Muscle layer of colon (tissue), 2 donors: ENCODE measurements around the gene SSH2.

ENCODE experiments used
- H3K27ac ChIP-seq: one replicate; pipeline ENCODE4 v1.7.0; 2013; ENCODE audit warnings: low read depth, mild to moderate bottlenecking, low read length, moderate library complexity
- H3K27me3 ChIP-seq, 2 donors: one replicate each; pipeline ENCODE4 v1.7.0; 2013; ENCODE audit warnings: low read length in 2 of 2, mild to moderate bottlenecking in 2 of 2; ENCODE audit not compliant: insufficient read depth in 2 of 2, control insufficient read depth in 1 of 2
- H3K36me3 ChIP-seq: one replicate; pipeline ENCODE4 v1.7.0; 2013; ENCODE audit warnings: mild to moderate bottlenecking, low read length; ENCODE audit not compliant: insufficient read depth
- H3K4me1 ChIP-seq: one replicate; pipeline ENCODE4 v1.7.0; 2013; ENCODE audit warnings: mild to moderate bottlenecking, low read length; ENCODE audit not compliant: insufficient read depth
- H3K4me3 ChIP-seq, 2 donors: one replicate each; pipeline ENCODE4 v1.7.0; 2013; ENCODE audit warnings: low read length in 2 of 2, low read depth in 1 of 2, mild to moderate bottlenecking in 1 of 2, moderate library complexity in 1 of 2
- H3K9ac ChIP-seq: one replicate; pipeline ENCODE4 v1.7.0; 2013; ENCODE audit warnings: low read length
- H3K9me3 ChIP-seq: one replicate; pipeline ENCODE4 v1.7.0; 2013; ENCODE audit warnings: mild to moderate bottlenecking, low read length
- donor health status: abdominal sarcoma.
- donor health status: Adenocarcinoma of cecum.

SSH2 gene

GRCh38 chr17:29616300-29617048, 313.6 kb downstream of the SSH2 start:
- Histone ChIP-seq H3K27me3 (peaks cover 0 to 27% of the 10 kb centered on the region in 2 donors), H3K9me3 (no peaks in the 10 kb centered on the region), H3K4me3 (peak overlapping the region in 1 of 2 donors; percentile 63), H3K9ac (no peak overlapping the region), H3K4me1 (peaks cover 69% of the 10 kb centered on the region), H3K36me3 (no peaks in the 10 kb centered on the region), H3K27ac (no peak overlapping the region)

DNA sequence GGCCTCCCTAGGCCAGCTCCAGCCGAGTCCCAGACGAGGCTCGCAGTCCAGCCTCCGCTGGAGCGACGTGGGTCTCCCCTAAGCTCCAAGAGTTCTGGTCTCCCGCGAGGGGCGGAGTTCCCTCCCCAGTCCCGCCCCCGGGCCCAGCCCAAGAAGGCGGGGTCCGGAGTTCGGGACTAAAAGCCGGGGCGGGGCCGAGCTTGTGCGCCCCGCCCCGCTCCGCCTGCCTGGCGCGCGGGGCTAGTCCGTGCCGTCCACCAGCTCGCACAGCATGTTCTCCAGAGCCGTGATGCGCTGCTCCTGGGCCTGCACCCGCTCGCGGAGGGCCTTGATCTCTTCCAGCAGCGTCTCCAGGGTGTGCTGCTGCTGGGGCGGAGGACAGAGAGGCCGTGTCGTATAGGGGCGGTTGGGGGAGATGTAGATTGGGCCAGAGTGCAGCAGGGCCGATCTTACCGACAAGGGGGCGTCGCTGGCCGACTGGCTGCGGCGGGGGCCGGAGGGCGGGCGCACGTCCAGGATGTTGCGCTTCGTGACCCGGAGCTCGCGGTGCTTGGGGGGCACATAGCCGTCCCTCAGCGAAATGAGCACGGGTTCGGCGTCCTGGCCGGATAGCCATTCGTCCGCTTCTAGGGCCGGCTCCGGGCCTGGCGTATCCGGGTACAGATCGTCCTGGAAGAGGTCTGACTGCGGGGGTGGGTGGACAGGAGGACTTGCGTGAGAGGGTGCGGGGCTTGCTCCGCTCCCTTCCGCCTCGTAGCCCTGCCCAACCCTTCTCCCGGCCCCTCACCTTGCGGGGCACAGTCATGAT, 314.3 kb downstream of the SSH2 start:
- H3K9me3 ChIP-seq = no peaks in the 10 kb centered on the region
- H3K36me3 ChIP-seq = no peaks in the 10 kb centered on the region
- H3K4me3 ChIP-seq = peak overlapping the region; percentile 23 to 63
- H3K27ac ChIP-seq = peak overlapping the region; percentile 63
- peaks cover 0 to 27% of the 10 kb centered on the region in 2 donors for H3K27me3 ChIP-seq
- peaks cover 64% of the 10 kb centered on the region for H3K4me1 ChIP-seq
- no peak overlapping the region for H3K9ac ChIP-seq

DNA sequence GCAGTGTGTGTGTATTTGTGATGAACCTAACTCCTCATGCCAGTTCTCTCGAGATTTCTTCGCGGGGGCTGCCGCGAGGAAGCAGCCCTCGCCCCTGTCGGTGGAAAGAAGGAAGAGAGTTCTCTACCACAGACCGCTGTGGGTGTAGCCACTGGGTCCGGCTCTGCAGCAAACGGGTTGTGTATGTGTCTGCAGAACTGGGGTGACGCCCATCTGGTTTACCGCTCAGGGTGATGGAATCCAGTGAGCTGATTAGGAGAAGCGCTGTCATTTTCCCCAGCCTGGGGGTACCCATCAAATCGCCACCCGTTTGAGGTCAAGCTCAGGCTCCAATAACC, 315.0 kb downstream of the SSH2 start:
- peaks cover 0 to 27% of the 10 kb centered on the region in 2 donors for H3K27me3 ChIP-seq
- H3K9ac ChIP-seq = no peak overlapping the region
- H3K9me3 ChIP-seq = no peaks in the 10 kb centered on the region
- peak overlapping the region in 1 of 2 donors; percentile 63 for H3K4me3 ChIP-seq
- H3K27ac ChIP-seq = no peak overlapping the region
- H3K4me1 ChIP-seq = peaks cover 64% of the 10 kb centered on the region
- H3K36me3 ChIP-seq = no peaks in the 10 kb centered on the region

DNA sequence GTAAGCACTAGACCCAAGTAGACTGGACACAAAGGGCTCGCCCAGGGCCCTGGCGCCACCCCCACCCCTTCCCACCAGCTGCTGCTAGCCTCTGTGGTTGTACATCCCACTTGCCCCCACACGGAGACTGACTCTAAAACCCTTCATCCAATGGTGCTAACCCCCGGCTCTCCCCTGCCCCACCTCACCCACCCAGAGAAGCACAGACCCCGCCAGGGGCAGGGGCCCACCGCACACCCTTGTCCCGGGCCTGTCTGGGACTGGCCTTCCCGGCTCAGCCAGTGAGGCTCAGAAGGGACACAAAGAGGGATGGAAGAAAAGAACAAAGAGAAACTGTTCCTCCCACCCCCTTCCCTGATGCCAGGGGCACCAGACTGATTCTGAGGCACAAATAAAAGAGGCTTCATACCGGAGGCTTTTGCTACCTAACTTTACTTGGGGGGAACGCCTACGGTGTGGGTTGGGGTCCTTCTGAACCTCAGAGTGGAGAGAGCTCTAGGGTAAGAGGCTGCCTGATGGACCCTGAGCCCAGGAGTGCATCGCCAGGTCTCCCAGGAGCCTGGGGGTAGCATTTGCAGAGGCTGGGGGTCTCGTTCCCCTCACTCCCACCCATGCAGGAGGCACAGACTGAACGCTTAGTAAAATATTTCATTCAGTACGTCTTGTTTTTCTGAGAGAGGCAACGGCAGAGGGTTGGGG, 315.5 kb downstream of the SSH2 start:
- H3K9me3 ChIP-seq = no peaks in the 10 kb centered on the region
- H3K4me1 ChIP-seq = peaks cover 59% of the 10 kb centered on the region
- no peak overlapping the region for H3K9ac ChIP-seq
- peak overlapping the region in 1 of 2 donors; percentile 63 for H3K4me3 ChIP-seq
- H3K27me3 ChIP-seq = peaks cover 0 to 27% of the 10 kb centered on the region in 2 donors
- H3K36me3 ChIP-seq = no peaks in the 10 kb centered on the region
- H3K27ac ChIP-seq = no peak overlapping the region

GRCh38 chr17:29613856-29614255, 316.2 kb downstream of the SSH2 start:
- H3K27ac ChIP-seq = no peak overlapping the region
- H3K4me1 ChIP-seq = peaks cover 53% of the 10 kb centered on the region
- no peaks in the 10 kb centered on the region for H3K9me3 ChIP-seq
- H3K27me3 ChIP-seq = peaks cover 0 to 21% of the 10 kb centered on the region in 2 donors
- H3K9ac ChIP-seq = no peak overlapping the region
- H3K36me3 ChIP-seq = no peaks in the 10 kb centered on the region
- H3K4me3 ChIP-seq = peak overlapping the region; percentile 14 to 58

- no peak overlapping the region for H3K9ac ChIP-seq
- peak overlapping the region; percentile 20 to 58 for H3K4me3 ChIP-seq
- no peaks in the 10 kb centered on the region for H3K36me3 ChIP-seq
- peaks cover 0 to 16% of the 10 kb centered on the region in 2 donors for H3K27me3 ChIP-seq
- H3K9me3 ChIP-seq = no peaks in the 10 kb centered on the region
- H3K4me1 ChIP-seq = peaks cover 48% of the 10 kb centered on the region
- H3K27ac ChIP-seq = peak overlapping the region; percentile 37
Observed at GRCh38 chr17:29613352-29613837, 316.6 kb downstream of the SSH2 start.

DNA sequence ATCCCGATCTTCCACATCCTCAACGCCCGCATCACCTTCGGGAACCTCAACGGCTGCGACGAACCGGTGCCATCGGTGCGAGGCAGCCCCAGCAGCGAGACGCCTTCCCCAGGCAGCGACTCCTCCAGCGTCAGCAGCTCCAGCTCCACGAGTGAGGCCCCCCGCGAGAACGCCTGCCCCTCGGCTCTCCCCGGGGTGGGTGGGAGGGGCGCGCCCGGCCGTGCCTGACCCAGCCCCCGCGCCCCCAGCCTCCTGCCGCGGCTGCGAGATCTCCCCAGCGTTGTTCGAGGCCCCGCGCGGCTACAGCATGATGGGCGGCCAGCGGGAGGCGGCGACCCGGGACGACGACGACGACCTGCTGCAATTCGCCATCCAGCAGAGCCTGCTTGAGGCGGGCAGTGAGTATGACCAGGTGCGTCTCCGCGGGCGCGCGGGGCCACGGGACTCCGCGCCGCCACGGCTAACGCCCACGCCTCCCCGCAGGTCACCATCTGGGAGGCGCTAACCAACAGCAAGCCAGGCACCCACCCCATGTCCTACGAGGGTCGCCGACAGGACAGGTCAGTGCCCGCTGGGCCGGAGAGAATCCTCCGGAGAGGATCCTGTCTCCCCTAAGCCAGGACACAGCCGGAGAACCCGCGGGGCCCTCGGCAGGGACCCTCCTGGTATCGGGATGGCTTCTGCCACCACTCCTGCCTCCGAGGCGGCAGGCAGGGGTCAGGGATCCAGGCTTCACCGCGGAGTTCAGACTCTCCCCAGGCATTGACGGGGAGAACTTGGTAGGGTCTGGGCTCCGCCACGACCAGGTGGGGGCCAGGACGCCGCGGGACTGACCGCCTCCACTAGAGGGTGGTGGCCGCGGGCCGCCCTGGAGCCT, 317.4 kb downstream of the SSH2 start:
- Histone ChIP-seq H3K9ac (no peak overlapping the region), H3K36me3 (no peaks in the 10 kb centered on the region), H3K27ac (peak overlapping the region; percentile 37), H3K4me1 (peaks cover 43% of the 10 kb centered on the region), H3K27me3 (peaks cover 0 to 14% of the 10 kb centered on the region in 2 donors), H3K4me3 (no peak overlapping the region), H3K9me3 (no peaks in the 10 kb centered on the region)

GRCh38 chr17:29612094-29612403, 318.0 kb downstream of the SSH2 start:
- Histone ChIP-seq H3K27ac (no peak overlapping the region), H3K4me3 (no peak overlapping the region), H3K9ac (no peak overlapping the region), H3K27me3 (peaks cover 0 to 8% of the 10 kb centered on the region in 2 donors), H3K9me3 (no peaks in the 10 kb centered on the region), H3K4me1 (peaks cover 37% of the 10 kb centered on the region), H3K36me3 (no peaks in the 10 kb centered on the region)

DNA sequence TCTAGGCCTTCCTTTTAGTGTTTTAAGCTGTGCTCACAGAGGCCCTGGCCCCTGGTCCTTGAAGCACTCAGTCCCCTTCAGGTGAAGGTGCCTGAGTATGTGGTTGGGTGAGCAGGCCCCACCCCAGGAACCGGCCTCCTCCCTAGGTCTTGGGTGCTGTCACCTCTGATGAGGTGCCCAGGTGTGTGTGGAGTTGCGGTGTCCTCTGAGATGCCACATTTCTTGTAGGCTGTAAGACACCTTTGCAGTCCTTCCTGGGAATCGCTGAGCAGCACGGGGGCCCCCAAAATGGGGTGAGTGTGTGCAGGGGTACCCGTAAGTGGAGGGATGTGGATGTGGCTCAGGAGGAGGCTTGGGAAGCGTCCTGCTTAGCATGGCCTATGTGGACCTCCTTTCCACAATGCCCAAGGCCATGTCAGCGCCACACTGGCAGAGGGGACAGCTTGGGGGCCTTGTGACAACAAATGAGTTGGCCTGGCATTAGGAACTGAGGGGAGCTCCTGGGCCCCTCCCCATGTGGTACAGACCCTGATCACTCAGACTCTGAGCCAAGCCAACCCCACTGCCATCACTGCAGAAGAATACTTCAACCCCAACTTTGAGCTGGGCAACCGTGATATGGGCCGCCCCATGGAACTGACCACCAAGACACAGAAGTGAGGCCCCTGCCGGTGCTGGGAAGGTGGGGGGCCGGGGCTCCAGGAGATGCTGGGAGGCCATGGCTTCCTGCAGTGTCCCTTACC, 318.5 kb downstream of the SSH2 start:
- peaks cover 0 to 3% of the 10 kb centered on the region in 2 donors for H3K27me3 ChIP-seq
- peaks cover 32% of the 10 kb centered on the region for H3K4me1 ChIP-seq
- H3K4me3 ChIP-seq = no peak overlapping the region
- no peak overlapping the region for H3K9ac ChIP-seq
- no peaks in the 10 kb centered on the region for H3K36me3 ChIP-seq
- no peak overlapping the region for H3K27ac ChIP-seq
- no peaks in the 10 kb centered on the region for H3K9me3 ChIP-seq

DNA sequence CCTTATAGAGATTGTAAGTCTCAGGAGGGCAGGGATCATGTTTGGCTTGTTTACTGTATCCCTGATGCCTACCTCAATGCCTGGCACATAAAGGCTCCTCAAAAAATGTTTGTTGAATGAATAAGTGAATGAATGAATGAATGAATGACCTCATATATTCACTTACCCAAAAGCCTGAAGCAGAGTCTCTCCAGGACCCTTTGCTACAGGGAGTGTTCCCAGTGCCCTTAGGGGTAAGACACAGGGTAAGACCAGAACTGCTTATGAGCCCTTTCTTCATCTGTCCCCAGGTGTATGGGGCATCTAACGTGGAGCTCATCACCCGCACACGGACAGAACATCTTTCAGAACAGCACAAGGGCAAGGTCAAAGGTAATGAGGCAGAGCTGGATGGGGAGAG, 319.6 kb downstream of the SSH2 start:
- Histone ChIP-seq H3K4me3 (no peak overlapping the region), H3K27ac (no peak overlapping the region)

More for the DNA sequence above, 319.6 kb downstream of the SSH2 start:
- no peak overlapping the region for H3K9ac ChIP-seq
- H3K36me3 ChIP-seq = no peaks in the 10 kb centered on the region
- peaks cover 23% of the 10 kb centered on the region for H3K4me1 ChIP-seq
- no peaks in the 10 kb centered on the region for H3K27me3 ChIP-seq
- no peaks in the 10 kb centered on the region for H3K9me3 ChIP-seq
